GM18505 (cell line): ENCODE data around the gene TST.

Source experiments
- ATAC-seq: cut with Tn5 transposase; IDR thresholded peaks from one replicate; pipeline ENCODE4 v1.9.1; 2021; ENCODE audit not compliant: unreplicated experiment
- POLR2A ChIP-seq: IDR thresholded peaks from 4 replicates; pipeline ENCODE4 v1.6.1; 2011; ENCODE audit warnings: borderline replicate concordance; ENCODE audit not compliant: insufficient read depth, insufficient read length; ENCODE audit errors: extremely low read depth

TST gene

GRCh38 chr22:36986242-36986821 is 32.9 kb downstream of the TST start:
- TF ChIP-seq POLR2A: no peak
- ATAC-seq: no peak

GRCh38 chr22:36985211-36985889 is 33.9 kb downstream of the TST start:
- no peak for TF ChIP-seq POLR2A
- ATAC-seq: no peak

- ATAC-seq: no peak
- TF ChIP-seq POLR2A: no peak
Measured at GRCh38 chr22:36982136-36982535, 37.1 kb downstream of the TST start.

GRCh38 chr22:36981247-36981775 is 37.9 kb downstream of the TST start:
- no peak for ATAC-seq
- TF ChIP-seq POLR2A: no peak

GRCh38 chr22:36979016-36979910 is 40.0 kb downstream of the TST start:
- no peak for ATAC-seq
- no peak for TF ChIP-seq POLR2A

- no peak for TF ChIP-seq POLR2A
- ATAC-seq: no peak
Measured at GRCh38 chr22:36977947-36978660, 41.1 kb downstream of the TST start.

GRCh38 chr22:36977401-36977861 is 41.8 kb downstream of the TST start:
- no peak for ATAC-seq
- TF ChIP-seq POLR2A: no peak

GRCh38 chr22:36976606-36977005 is 42.6 kb downstream of the TST start:
- no peak for TF ChIP-seq POLR2A
- ATAC-seq: no peak

GRCh38 chr22:36971341-36972125 is 47.7 kb downstream of the TST start:
- no peak for TF ChIP-seq POLR2A
- ATAC-seq: no peak

- no peak for TF ChIP-seq POLR2A
- no peak for ATAC-seq
Measured at GRCh38 chr22:36968249-36968964, 50.8 kb downstream of the TST start.

- no peak for ATAC-seq
- no peak for TF ChIP-seq POLR2A
Measured at GRCh38 chr22:36966851-36967540, 52.3 kb downstream of the TST start.
